GM12878 (cell line): ENCODE measurements around the gene AGRN. TPM values are rescaled to one million over a fixed set of nuclear protein-coding genes. Genes with fewer than 3 reads are reported as not detected.

Experiments
- ATAC-seq: fragments of 200-7000 bp; cut with Tn5 transposase; 3 replicates; pipeline ENCODE4 v1.9.1; 2020; ENCODE audit warnings: mild to moderate bottlenecking, moderate library complexity
- BruUV-seq: library from RNA; stranded (reverse); fragments of 400-500 nt; replicated peaks from 2 replicates; lab custom pipeline; 2021; lab: Mats Ljungman, UMichigan
- CTCF ChIA-PET: fragments of 300-600 bp; sonication (Branson Sonifier 250); formaldehyde crosslinking; extraction: SDS; loops from one replicate; lab custom pipeline; 2021; ENCODE audit warnings: inconsistent platforms; lab: Yijun Ruan, JAX
- POLR2A ChIA-PET: fragments of 350-600 bp; formaldehyde crosslinking; extraction: SDS; loops from one replicate; lab custom pipeline; 2021; ENCODE audit warnings: inconsistent platforms; lab: Charles Lee
- RAD21 ChIA-PET: fragments of 300-600 bp; sonication (Branson Sonifier 250); formaldehyde crosslinking; loops from one replicate; lab custom pipeline; 2023; ENCODE audit warnings: antibody characterized with exemption; ENCODE audit not compliant: unreplicated experiment; lab: Charles Lee
- SMC1A ChIA-PET: fragments of 300-600 bp; sonication (Branson Sonifier 250); formaldehyde crosslinking; loops from one replicate; lab custom pipeline; 2023; ENCODE audit not compliant: unreplicated experiment, uncharacterized antibody; lab: Charles Lee
- DNase-seq: peaks from one replicate; pipeline ENCODE4 v3.0.0-alpha.2; 2011; ENCODE audit warnings: low read depth, low spot score
- FAIRE-seq: peaks from 3 replicates; lab custom pipeline; 2011; peaks lifted over from hg19 to GRCh38; lab: Jason Lieb, UNC
- H2AFZ ChIP-seq: 2 replicates; pipeline ENCODE4 v1.6.0; 2011; ENCODE audit warnings: low read depth, low read length, control low read depth; ENCODE audit not compliant: control insufficient read depth
- H3K27ac ChIP-seq: 2 replicates; pipeline ENCODE4 v1.5.1; 2011; ENCODE audit warnings: control low read depth; ENCODE audit not compliant: control insufficient read depth, insufficient read depth
- H3K27me3 ChIP-seq, 2 experiments: replicated peaks in 1 of 2; 2 replicates each; pipeline versions ENCODE4 v1.6.0 to v1.6.1; 2011; ENCODE audit warnings: low read length in 1 of 2; ENCODE audit not compliant: control insufficient read depth in 2 of 2, insufficient read depth in 2 of 2
- H3K36me3 ChIP-seq, 2 experiments: 2 replicates each; pipeline ENCODE4 v1.5.1; 2011; ENCODE audit warnings: low read length in 1 of 2; ENCODE audit not compliant: control insufficient read depth in 2 of 2, insufficient read depth in 2 of 2
- H3K4me1 ChIP-seq: 2 replicates; pipeline ENCODE4 v1.6.1; 2011; ENCODE audit warnings: mild to moderate bottlenecking, low read length, moderate library complexity, mixed read lengths; ENCODE audit not compliant: control insufficient read depth, insufficient read depth
- H3K4me2 ChIP-seq: 2 replicates; pipeline ENCODE4 v1.6.0; 2011; ENCODE audit warnings: control low read depth; ENCODE audit not compliant: control insufficient read depth, insufficient read depth
- H3K4me3 ChIP-seq: fragments of 200-600 bp; sonication (generic); 2 replicates; pipeline ENCODE4 v1.5.1; 2016
- H3K79me2 ChIP-seq: 2 replicates; pipeline ENCODE4 v1.6.0; 2011; ENCODE audit warnings: low read length; ENCODE audit not compliant: control insufficient read depth, insufficient read depth
- H3K9ac ChIP-seq: 2 replicates; pipeline ENCODE4 v1.8.0; 2011; ENCODE audit warnings: low read length, control low read depth, mixed read lengths; ENCODE audit not compliant: control insufficient read depth, insufficient read depth
- H3K9me3 ChIP-seq: replicated peaks from 3 replicates; pipeline ENCODE4 v1.5.1; 2011; ENCODE audit warnings: mild to moderate bottlenecking, low read length; ENCODE audit not compliant: control insufficient read depth, insufficient read depth
- H4K20me1 ChIP-seq: 2 replicates; pipeline ENCODE4 v1.6.0; 2011; ENCODE audit not compliant: control insufficient read depth, insufficient read depth
- ATF7 ChIP-seq: fragments of 450-650 bp; IDR thresholded peaks from 2 replicates; pipeline ENCODE4 v1.6.1; 2016; ENCODE audit warnings: low read depth, mild to moderate bottlenecking
- BCL3 ChIP-seq: IDR thresholded peaks from 2 replicates; pipeline ENCODE4 v1.6.1; 2011; ENCODE audit warnings: borderline replicate concordance, low read depth, mild to moderate bottlenecking, moderate library complexity, low read length; ENCODE audit not compliant: insufficient read depth, poor library complexity, severe bottlenecking
- MTA3 ChIP-seq: IDR thresholded peaks from 2 replicates; pipeline ENCODE4 v1.6.1; 2012; ENCODE audit warnings: low read length, inconsistent platforms, borderline replicate concordance
- PBX3 ChIP-seq: IDR thresholded peaks from 2 replicates; pipeline ENCODE4 v1.6.1; 2011; ENCODE audit warnings: mild to moderate bottlenecking, low read depth, low read length, moderate library complexity; ENCODE audit not compliant: insufficient replicate concordance
- POLR2AphosphoS2 ChIP-seq: IDR thresholded peaks from 2 replicates; pipeline ENCODE4 v1.6.1; 2011; ENCODE audit warnings: low read depth, mild to moderate bottlenecking, low read length, improper control_type of control experiment, moderate library complexity
- RAD21 ChIP-seq: IDR thresholded peaks from 2 replicates; pipeline ENCODE4 v1.6.1; 2011; ENCODE audit warnings: mild to moderate bottlenecking, low read depth, low read length, moderate library complexity; ENCODE audit not compliant: insufficient read depth
- ZNF24 ChIP-seq: fragments of 450-650 bp; IDR thresholded peaks from 2 replicates; pipeline ENCODE4 v1.6.1; 2017; ENCODE audit warnings: antibody characterized with exemption, mild to moderate bottlenecking
- WGBS: methylation state at CpG from one replicate; pipeline ENCODE4 v1.1.6; 2016; ENCODE audit warnings: low lambda C conversion rate; ENCODE audit not compliant: insufficient replicate concordance, insufficient coverage; ENCODE audit errors: missing lambda C conversion rate; 5-methylcytosine and 5-hydroxymethylcytosine counted together
- in situ Hi-C: fragments of 300-500 bp; cut with MboI; formaldehyde crosslinking; loops from 9 replicates; pipeline ENCODE4 v1.14.3; 2018; ENCODE audit warnings: mixed read lengths
- intact Hi-C: fragments of 100-400 bp; cut with micrococcal nuclease; formaldehyde crosslinking; loops from one replicate; pipeline ENCODE4 v1.14.2; 2022; ENCODE audit not compliant: unreplicated experiment
- polyA plus RNA-seq, 11 experiments: library from polyadenylated mRNA; depleted of rRNA in 4 of 11; unstranded in 6 of 11; stranded (reverse) in 5 of 11; fragments of >200 nt; fragmentation: Nextera tagmentation in 4 of 11; fragmentation: Illumina TruSeq in 1 of 11; extraction: Ambion mirVana in 4 of 11; extraction: Trizol in 1 of 11; gene quantifications; 1 replicate in 1 of 11; 2 replicates in 10 of 11; pipeline versions ENCODE4 v1.2.1 to v1.2.3, GENCODE V29; 2011 to 2016; ENCODE audit warnings: inconsistent platforms in 2 of 11, missing spikeins in 2 of 11, low read depth in 1 of 11
- total RNA-seq, 4 experiments: library from RNA; depleted of rRNA in 3 of 4; stranded (reverse); fragments of >200 nt in 3 of 4; fragmentation: Illumina TruSeq in 1 of 4; extraction: Trizol in 1 of 4; gene quantifications; 2 replicates each; pipeline versions ENCODE4 v1.2.1 to v1.2.3, GENCODE V29; 2013 to 2021

AGRN gene
- total and polyA plus RNA-seq, 10 of the 15 experiments (the other 5 are each of a cell fraction or from before 2014, with no cell fraction given) = 0.02 to 41.8 (median 4.1) TPM

- intact Hi-C loops = no loop called here
- in situ Hi-C loops = no loop called here
- Histone ChIP-seq H3K9ac (no peak overlapping the region), H3K27ac (no peak overlapping the region), H3K4me1 (no peaks in the 10 kb centered on the region), H3K4me2 (no peak overlapping the region), H2AFZ (no peak overlapping the region), H3K79me2 (no peaks in the 10 kb centered on the region), H3K36me3 (no peaks in the 10 kb centered on the region), H4K20me1 (no peaks in the 10 kb centered on the region), H3K9me3 (no peaks in the 10 kb centered on the region; the same call in 2 of the 3 replicates), H3K4me3 (no peak overlapping the region), H3K27me3 (no peaks in the 10 kb centered on the region)
- ChIA-PET RAD21 (no interaction called here), SMC1A (no interaction called here), POLR2A (no interaction called here), CTCF (no interaction called here)
- FAIRE-seq (no peak), ATAC-seq (no peak), DNase-seq (no peak)
- 69% methylated on average over 54 of the region's 60 CpGs for WGBS
- no TSS peak for BruUV-seq
- no peak for TF ChIP-seq PBX3
- no peak for TF ChIP-seq ZNF24
- TF ChIP-seq RAD21 = no peak
- no peak for TF ChIP-seq BCL3
- TF ChIP-seq MTA3 = no peak
- no peak for TF ChIP-seq POLR2AphosphoS2
- no peak for TF ChIP-seq ATF7
Measured at GRCh38 chr1:978835-979743, 40.8 kb upstream of the AGRN start.
